ENCODE results near the gene PDAP1.

DNA sequence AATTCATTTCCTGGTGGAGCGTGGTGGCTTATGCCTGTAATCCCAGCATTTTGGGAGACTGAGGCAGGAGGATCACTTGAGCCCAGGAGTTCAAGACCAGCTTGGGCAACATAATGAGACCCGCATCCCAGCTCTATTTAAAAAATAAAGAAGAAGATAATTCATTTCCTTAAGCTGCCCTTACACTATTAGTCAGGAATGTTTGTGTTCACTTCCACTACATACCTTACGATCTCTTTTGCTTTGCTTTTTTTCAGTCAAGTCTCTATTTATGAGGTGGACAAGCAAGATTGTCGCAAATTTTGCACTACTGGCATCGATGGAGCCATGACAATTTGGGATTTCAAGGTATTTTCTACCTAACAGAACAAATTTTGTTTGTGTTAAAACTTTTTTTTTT, 45.1 kb downstream of the PDAP1 start:
- TF ChIP-seq POLR2A (IDR thresholded peaks at IDR 0.05): no peak
- TF ChIP-seq, protein P1, sequence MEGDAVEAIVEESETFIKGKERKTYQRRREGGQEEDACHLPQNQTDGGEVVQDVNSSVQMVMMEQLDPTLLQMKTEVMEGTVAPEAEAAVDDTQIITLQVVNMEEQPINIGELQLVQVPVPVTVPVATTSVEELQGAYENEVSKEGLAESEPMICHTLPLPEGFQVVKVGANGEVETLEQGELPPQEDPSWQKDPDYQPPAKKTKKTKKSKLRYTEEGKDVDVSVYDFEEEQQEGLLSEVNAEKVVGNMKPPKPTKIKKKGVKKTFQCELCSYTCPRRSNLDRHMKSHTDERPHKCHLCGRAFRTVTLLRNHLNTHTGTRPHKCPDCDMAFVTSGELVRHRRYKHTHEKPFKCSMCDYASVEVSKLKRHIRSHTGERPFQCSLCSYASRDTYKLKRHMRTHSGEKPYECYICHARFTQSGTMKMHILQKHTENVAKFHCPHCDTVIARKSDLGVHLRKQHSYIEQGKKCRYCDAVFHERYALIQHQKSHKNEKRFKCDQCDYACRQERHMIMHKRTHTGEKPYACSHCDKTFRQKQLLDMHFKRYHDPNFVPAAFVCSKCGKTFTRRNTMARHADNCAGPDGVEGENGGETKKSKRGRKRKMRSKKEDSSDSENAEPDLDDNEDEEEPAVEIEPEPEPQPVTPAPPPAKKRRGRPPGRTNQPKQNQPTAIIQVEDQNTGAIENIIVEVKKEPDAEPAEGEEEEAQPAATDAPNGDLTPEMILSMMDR (IDR thresholded peaks at IDR 0.05): no peak
- no peak for TF ChIP-seq EP300 (IDR thresholded peaks at IDR 0.05)
